Neural progenitor cell (in vitro differentiated cells): ENCODE data around the gene ZNF536. TPM values are rescaled to one million over a fixed set of nuclear protein-coding genes. Genes with fewer than 3 reads are reported as not detected.

Source experiments
- DNase-seq: peaks from one replicate; pipeline ENCODE4 v3.0.0-alpha.2; 2016; ENCODE audit warnings: low spot score
- H2AFZ ChIP-seq: fragments of 200-600 bp; sonication (generic); replicated peaks from 2 replicates; pipeline ENCODE4 v1.6.1; 2016; ENCODE audit warnings: antibody characterized with exemption
- H3F3A ChIP-seq: fragments of 200-600 bp; sonication (generic); 2 replicates; pipeline ENCODE4 v1.6.1; 2016; ENCODE audit warnings: antibody characterized with exemption, low read depth
- H3K27ac ChIP-seq: fragments of 200-600 bp; sonication (generic); 2 replicates; pipeline ENCODE4 v1.5.1; 2016; ENCODE audit warnings: mild to moderate bottlenecking
- H3K27me3 ChIP-seq: fragments of 200-600 bp; sonication (generic); 2 replicates; pipeline ENCODE4 v1.6.1; 2016; ENCODE audit warnings: mild to moderate bottlenecking, moderate library complexity
- H3K36me3 ChIP-seq: fragments of 200-600 bp; sonication (generic); 2 replicates; pipeline ENCODE4 v1.5.1; 2016
- H3K4me1 ChIP-seq: fragments of 200-600 bp; sonication (generic); 2 replicates; pipeline ENCODE4 v1.6.1; 2016; ENCODE audit warnings: mixed run types
- H3K4me2 ChIP-seq: fragments of 200-600 bp; sonication (generic); 2 replicates; pipeline ENCODE4 v1.6.1; 2016
- H3K4me3 ChIP-seq: fragments of 200-600 bp; sonication (generic); 2 replicates; pipeline ENCODE4 v1.5.1; 2016
- H3K79me2 ChIP-seq: fragments of 200-600 bp; sonication (generic); 2 replicates; pipeline ENCODE4 v1.6.1; 2016; ENCODE audit warnings: low read depth
- H3K9ac ChIP-seq: fragments of 200-600 bp; sonication (generic); 2 replicates; pipeline ENCODE4 v1.6.1; 2016
- H3K9me3 ChIP-seq: fragments of 200-600 bp; sonication (generic); 2 replicates; pipeline ENCODE4 v1.5.1; 2016; ENCODE audit warnings: low read depth
- H4K20me1 ChIP-seq: fragments of 200-600 bp; sonication (generic); 2 replicates; pipeline ENCODE4 v1.6.1; 2016; ENCODE audit warnings: low read depth
- H3K27ac Mint-ChIP-seq: 3 replicates; pipeline ENCODE4 v1.8.0; 2021; ENCODE audit warnings: mixed read lengths
- H3K27me3 Mint-ChIP-seq: 2 replicates; pipeline ENCODE4 v1.8.0; 2022; ENCODE audit warnings: low read depth, mild to moderate bottlenecking, inconsistent platforms, moderate library complexity, mixed read lengths; ENCODE audit not compliant: insufficient read depth
- H3K36me3 Mint-ChIP-seq: 3 replicates; pipeline ENCODE4 v1.8.0; 2021; ENCODE audit warnings: mixed read lengths
- H3K4me1 Mint-ChIP-seq: 3 replicates; pipeline ENCODE4 v1.8.0; 2021; ENCODE audit warnings: mixed read lengths
- H3K4me3 Mint-ChIP-seq: 3 replicates; pipeline ENCODE4 v1.8.0; 2021; ENCODE audit warnings: mild to moderate bottlenecking, moderate library complexity, mixed read lengths
- H3K9me3 Mint-ChIP-seq: 3 replicates; pipeline ENCODE4 v1.8.0; 2020; ENCODE audit warnings: mixed read lengths
- EZH2 ChIP-seq: fragments of 200-600 bp; sonication (generic); IDR thresholded peaks from 2 replicates; pipeline ENCODE4 v1.6.1; 2017; ENCODE audit warnings: antibody characterized with exemption, mild to moderate bottlenecking, moderate library complexity
- EZH2phosphoT487 ChIP-seq: fragments of 200-600 bp; sonication (generic); IDR thresholded peaks from 2 replicates; pipeline ENCODE4 v1.6.1; 2017; ENCODE audit warnings: antibody characterized with exemption
- total RNA-seq: library from RNA; depleted of rRNA; stranded (reverse); fragments of >200 nt; gene quantifications from 2 replicates; pipeline ENCODE4 v1.2.3, GENCODE V29; 2015; ENCODE audit warnings: low replicate concordance
- TF ChIP-seq, protein P1 (sequence below): fragments of 200-600 bp; sonication (generic); IDR thresholded peaks from 2 replicates; pipeline ENCODE4 v1.5.1; 2017; ENCODE audit warnings: antibody characterized with exemption, mild to moderate bottlenecking

The ZNF536 gene
- total RNA-seq, 1 donor from 2014 or later: 0.24 TPM

DNA sequence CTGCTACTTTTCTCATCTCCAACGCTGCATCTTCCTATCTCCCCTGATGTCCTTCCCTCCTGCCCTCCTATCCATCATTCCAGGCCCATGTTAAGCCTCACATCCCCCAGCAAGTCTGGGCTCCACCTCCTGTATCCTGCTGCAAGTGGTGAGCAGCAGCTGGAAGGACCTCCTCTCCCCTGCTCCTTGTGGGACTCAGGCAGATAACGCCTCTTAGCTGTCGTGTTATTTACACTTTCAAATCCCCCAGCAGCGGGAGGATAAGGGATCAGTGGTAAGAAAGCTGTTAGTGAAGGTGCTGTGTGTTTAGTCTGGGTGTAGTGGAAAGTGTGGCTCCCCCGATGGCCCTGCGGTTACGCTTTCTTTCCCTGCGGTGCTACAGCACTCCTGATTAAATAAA lies 211.9 kb downstream of the ZNF536 start:
- Histone ChIP-seq H3K36me3 (no peaks in the 10 kb centered on the region), H3K79me2 (no peaks in the 10 kb centered on the region), H3K4me2 (no peak overlapping the region), H3F3A (no peaks in the 10 kb centered on the region), H3K4me1 (peaks cover 3% of the 10 kb centered on the region), H3K9me3 (no peaks in the 10 kb centered on the region), H3K4me3 (no peak overlapping the region), H3K27ac (no peak overlapping the region), H3K27me3 (no peaks in the 10 kb centered on the region), H2AFZ (peak overlapping the region; percentile 75), H3K9ac (no peak overlapping the region), H4K20me1 (no peaks in the 10 kb centered on the region)
- no peak overlapping the region for H3K27ac Mint-ChIP-seq
- H3K9me3 Mint-ChIP-seq: peaks cover 2% of the 10 kb centered on the region
- H3K4me1 Mint-ChIP-seq: peaks cover 4% of the 10 kb centered on the region
- TF ChIP-seq EZH2: no peak
- no peak for TF ChIP-seq EZH2phosphoT487
- TF ChIP-seq, protein P1, sequence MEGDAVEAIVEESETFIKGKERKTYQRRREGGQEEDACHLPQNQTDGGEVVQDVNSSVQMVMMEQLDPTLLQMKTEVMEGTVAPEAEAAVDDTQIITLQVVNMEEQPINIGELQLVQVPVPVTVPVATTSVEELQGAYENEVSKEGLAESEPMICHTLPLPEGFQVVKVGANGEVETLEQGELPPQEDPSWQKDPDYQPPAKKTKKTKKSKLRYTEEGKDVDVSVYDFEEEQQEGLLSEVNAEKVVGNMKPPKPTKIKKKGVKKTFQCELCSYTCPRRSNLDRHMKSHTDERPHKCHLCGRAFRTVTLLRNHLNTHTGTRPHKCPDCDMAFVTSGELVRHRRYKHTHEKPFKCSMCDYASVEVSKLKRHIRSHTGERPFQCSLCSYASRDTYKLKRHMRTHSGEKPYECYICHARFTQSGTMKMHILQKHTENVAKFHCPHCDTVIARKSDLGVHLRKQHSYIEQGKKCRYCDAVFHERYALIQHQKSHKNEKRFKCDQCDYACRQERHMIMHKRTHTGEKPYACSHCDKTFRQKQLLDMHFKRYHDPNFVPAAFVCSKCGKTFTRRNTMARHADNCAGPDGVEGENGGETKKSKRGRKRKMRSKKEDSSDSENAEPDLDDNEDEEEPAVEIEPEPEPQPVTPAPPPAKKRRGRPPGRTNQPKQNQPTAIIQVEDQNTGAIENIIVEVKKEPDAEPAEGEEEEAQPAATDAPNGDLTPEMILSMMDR: no peak
- no peak overlapping the region for H3K4me3 Mint-ChIP-seq
- no peak for DNase-seq
- peaks cover 2% of the 10 kb centered on the region for H3K27me3 Mint-ChIP-seq
- H3K36me3 Mint-ChIP-seq: no peaks in the 10 kb centered on the region

GRCh38 chr19:30587869-30588268 lies 215.7 kb downstream of the ZNF536 start:
- no peaks in the 10 kb centered on the region for H3K36me3 ChIP-seq
- H3K36me3 Mint-ChIP-seq: no peaks in the 10 kb centered on the region
- TF ChIP-seq EZH2phosphoT487 (no peak), EZH2 (no peak)
- TF ChIP-seq, protein P1: no peak
- no peaks in the 10 kb centered on the region for H3K79me2 ChIP-seq
- H3K4me3 ChIP-seq: no peak overlapping the region
- peaks cover 3% of the 10 kb centered on the region for H3K4me1 ChIP-seq
- no peak overlapping the region for H3K27ac ChIP-seq
- DNase-seq: no peak
- no peaks in the 10 kb centered on the region for H4K20me1 ChIP-seq
- no peak overlapping the region for H3K27ac Mint-ChIP-seq
- peaks cover 4% of the 10 kb centered on the region for H3K4me1 Mint-ChIP-seq
- peaks cover 3% of the 10 kb centered on the region for H3K27me3 Mint-ChIP-seq
- no peaks in the 10 kb centered on the region for H3K9me3 ChIP-seq
- no peak overlapping the region for H3K4me3 Mint-ChIP-seq
- H3F3A ChIP-seq: no peaks in the 10 kb centered on the region
- no peak overlapping the region for H3K9ac ChIP-seq
- H3K4me2 ChIP-seq: no peak overlapping the region
- peaks cover 2% of the 10 kb centered on the region for H3K9me3 Mint-ChIP-seq
- H2AFZ ChIP-seq: no peak overlapping the region
- H3K27me3 ChIP-seq: no peaks in the 10 kb centered on the region

DNA sequence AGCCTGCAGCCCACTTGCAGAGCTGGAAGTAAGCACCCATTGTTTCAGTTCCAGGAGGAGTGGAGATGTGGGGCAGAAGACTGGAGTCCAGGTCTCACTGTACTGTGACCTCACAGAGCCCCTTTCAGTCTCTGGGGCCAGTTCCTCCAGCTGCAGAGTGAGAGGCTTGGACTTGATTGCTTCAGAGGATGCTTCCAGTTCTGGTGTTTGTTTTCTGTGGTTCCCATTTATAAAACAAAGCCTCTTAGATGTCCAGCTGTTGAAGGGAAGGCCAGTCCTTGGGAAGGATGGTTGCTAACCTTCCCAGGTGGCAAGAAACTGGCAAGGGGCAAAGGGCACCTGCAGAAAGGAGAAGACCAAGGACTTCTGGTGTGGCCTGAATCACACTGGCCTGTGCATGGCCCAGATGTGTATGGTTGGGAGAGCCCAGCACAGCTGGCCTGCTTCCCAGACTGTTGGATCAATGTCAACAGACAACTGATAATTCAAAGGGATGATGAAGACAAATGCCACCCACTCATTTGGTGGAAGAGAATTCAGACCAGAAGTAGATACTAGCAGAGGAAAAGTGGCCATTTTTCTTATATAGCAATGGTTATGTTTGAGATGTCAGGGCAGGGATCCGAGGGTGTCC lies 218.5 kb downstream of the ZNF536 start:
- H3K4me1 Mint-ChIP-seq: peaks cover 8% of the 10 kb centered on the region
- Histone ChIP-seq H3K79me2 (no peaks in the 10 kb centered on the region), H3K4me3 (no peak overlapping the region), H3K9me3 (no peaks in the 10 kb centered on the region), H3K36me3 (no peaks in the 10 kb centered on the region), H3K4me2 (no peak overlapping the region), H3K9ac (no peak overlapping the region), H2AFZ (no peak overlapping the region), H3K27ac (no peak overlapping the region), H3K4me1 (peaks cover 9% of the 10 kb centered on the region), H3F3A (no peaks in the 10 kb centered on the region), H3K27me3 (no peaks in the 10 kb centered on the region), H4K20me1 (no peaks in the 10 kb centered on the region)
- H3K27ac Mint-ChIP-seq: no peak overlapping the region
- H3K9me3 Mint-ChIP-seq: peaks cover under 1% of the 10 kb centered on the region
- H3K4me3 Mint-ChIP-seq: no peak overlapping the region
- TF ChIP-seq EZH2 (no peak), EZH2phosphoT487 (no peak)
- TF ChIP-seq, protein P1: no peak
- DNase-seq: no peak
- no peaks in the 10 kb centered on the region for H3K36me3 Mint-ChIP-seq
- peaks cover 4% of the 10 kb centered on the region for H3K27me3 Mint-ChIP-seq
